NOMO-1 (cell line): ENCODE results near the gene SLC2A4RG.

Experiments used
- DNase-seq, 2 experiments: peaks; one replicate each; lab custom pipeline; 2025; ENCODE audit not compliant: unreplicated experiment in 2 of 2; lab: John Stamatoyannopoulos, UW

SLC2A4RG gene

DNA sequence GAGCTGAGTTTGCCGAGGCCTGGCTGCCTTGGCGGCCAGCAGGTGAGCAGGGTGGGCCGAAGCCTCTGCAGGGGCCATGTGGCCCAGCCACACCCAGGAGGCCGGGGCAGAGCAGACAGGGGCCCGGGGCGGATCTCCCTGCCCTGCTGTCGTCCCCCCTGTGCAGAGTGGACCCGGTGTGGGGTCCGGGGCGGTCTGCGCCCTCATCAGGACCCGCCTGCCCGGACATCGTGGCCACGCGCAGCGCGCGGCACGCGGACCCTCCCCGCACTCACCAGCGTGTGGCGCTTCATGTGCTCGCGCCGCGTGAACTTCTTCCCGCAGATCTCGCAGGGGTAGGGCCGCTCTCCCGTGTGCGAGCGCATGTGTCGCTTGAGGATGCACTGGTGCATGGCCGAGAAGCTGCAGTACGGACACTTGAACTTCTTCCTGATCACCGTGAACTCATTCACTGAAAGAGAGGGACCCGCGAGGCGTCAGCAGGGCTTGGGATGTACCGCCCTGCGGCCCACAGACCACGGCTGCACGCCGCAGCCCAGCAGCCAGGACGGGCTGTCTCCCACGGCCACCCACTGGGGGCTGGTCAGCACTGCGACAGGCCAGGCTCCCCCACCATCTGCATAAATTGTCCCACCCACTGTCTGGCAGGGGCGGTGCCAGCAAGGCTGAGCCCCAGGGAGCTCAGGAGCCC is 13.0 kb downstream of the SLC2A4RG start:
- DNase-seq: no peak

DNA sequence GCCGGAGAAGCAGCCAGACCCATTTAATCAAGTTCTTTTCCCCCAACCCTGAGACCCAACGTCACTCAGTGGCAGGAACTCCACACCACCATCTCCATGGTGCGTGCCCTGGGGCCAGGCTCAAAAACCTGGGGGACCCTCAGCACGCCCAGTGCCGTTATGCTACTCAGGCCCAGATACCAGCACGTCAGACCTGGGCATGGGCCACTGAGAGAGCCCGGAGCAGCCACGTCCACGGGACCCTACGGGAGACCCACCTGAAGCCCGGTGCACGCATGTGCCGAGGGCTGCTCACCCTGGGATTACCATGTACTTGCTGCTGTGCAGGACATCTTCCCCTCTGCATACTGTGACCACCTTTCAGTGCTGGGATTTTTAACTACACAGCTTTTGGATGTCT is 13.8 kb downstream of the SLC2A4RG start:
- DNase-seq: no peak

DNA sequence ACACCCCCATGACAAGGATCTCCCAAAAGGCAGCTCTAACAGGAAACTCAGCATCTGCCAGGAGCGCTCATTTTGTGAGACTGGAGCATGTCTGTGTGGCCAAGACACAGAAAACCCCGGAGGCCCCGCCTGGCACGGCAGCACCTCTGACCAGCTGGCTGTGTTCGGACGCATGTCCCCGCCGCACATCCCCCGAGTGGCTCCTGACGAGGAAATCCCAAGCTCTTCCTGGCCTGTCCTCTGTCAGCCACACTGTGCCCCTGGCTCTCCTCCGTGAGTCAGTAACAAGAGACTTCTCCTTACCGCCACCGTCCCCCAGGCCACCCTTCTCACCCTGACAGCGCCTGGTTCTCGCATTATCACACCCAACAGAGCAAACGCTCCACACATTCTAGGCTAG is 14.4 kb downstream of the SLC2A4RG start:
- no peak for DNase-seq

DNA sequence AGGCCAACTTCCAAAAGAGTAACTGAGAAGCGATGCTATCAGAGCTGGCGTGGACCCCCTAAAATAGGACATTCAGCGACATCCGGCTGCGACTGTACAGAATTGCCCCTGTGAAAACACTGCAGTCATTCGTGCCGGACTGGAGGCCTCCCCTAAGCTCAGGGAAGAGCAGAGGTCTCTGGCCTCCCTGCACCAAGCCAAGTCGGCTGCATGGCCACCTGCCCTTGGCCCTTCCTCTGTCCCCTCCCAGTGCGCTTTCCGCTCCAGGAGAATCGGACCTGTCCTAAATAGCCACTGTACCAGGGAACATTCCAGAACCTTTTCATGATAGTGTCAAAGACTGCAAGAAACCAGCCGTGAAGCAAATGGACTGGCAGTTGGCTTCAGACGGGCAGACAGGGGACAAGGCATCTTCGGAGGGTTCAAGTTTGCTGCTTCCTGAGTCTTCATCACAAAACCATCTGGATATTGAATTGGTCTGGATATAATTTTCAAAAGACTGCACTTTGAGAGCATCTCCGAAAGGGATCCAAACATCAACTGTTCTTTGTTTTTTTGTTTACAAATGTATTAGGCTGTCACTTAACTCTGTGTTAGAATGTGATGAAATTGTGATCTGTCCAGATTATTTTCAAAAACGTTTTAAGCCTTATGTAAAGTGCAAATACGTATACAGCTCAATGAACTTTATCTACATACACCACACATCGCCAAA is 16.5 kb downstream of the SLC2A4RG start:
- no peak for DNase-seq

DNA sequence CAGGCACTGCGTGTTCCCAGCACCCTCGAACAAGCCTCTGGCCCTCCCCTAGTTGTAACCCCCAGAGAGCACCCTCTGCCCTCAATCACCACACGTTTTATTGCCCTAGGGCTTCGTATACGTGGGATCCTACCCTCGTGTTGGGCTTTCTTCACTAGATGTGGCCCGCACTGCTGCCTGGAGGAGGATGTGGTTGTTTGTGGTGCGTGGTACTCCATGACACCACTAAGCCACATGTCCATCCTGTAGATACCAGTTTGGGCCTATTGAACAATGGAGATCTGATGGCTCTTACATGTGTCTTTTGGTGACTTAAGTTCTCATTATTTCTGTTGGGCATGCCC is 17.0 kb downstream of the SLC2A4RG start:
- DNase-seq: no peak

DNA sequence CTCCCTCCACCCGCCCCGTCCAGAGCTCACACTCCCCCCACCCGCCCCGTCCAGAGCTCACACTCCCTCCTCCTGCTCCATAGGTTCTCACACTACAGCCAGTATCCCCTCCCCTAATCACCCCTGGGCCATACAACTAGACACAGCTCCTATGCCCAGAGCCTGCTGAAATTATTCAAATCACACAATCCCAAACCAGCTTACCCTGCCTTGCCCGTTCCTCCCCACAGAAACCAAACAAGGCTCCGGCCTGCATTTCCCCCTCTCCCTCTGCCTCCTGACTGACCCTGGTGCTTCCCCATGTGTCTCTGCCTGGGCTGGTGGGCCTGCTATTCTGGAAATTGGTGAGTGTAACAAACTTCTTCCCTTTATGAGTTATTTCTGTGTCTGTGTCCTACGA is 18.6 kb downstream of the SLC2A4RG start:
- no peak for DNase-seq

DNA sequence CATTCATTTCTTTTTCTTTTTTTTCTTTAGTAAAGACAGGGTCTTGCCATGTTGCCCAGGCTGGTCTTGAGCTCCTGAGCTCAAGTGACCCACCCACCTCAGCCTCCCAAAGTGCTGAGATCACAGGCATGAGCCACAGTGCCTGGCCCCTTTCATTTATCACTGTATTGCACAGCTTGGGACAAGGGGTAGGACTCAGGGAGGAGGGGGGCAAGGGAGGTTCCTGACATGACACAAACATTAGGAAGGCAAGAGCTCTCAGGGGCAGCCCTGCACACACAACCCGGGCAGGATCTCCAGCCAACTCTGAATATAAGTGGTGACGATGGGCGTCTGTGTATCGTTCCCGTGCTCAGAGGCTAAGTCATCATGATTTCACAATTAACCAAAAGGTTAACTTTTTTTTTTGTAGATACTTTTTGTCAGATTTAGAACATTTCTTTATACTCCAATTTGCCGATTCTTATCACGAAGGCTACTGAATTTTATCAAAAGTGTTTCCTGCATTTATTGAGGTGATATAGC is 19.9 kb downstream of the SLC2A4RG start:
- DNase-seq: no peak

DNA sequence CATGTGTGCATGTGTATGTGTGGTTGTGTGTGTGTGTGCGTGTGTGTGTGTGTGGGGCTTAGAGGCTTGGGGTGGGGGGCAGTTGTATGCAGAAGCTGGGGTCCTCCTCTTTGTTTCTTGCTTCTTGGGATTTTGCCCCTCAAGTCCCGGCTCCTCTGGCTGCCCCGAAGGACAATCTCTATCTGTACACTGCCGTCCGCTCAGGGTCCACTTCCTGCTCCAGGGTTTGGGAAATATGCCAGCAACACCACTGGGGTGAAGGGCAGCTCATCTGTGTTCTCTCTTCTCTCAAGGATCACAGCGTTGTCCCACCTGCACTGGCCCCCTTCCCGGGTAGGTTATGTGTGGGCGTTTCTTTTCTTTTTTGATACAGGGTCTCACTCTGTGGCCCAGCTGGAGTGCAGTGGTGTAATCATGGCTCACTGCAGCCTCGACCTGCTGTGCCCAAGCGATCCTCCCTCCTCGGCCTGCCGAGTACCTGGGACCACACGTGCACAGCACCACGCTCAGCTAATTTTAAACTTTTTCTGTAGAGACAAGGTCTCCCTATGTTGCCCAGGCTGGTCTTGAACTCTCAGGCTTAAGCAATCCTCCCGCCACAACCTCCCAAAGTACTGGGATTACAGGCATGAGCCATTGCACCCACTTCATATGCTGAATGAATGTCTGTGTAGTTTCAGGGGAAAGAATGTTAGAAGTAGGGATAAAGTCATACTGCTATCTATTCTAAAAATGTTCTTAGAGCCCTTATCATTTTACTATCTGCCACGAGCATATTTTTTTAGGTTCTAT is 25.7 kb downstream of the SLC2A4RG start:
- DNase-seq: no peak

DNA sequence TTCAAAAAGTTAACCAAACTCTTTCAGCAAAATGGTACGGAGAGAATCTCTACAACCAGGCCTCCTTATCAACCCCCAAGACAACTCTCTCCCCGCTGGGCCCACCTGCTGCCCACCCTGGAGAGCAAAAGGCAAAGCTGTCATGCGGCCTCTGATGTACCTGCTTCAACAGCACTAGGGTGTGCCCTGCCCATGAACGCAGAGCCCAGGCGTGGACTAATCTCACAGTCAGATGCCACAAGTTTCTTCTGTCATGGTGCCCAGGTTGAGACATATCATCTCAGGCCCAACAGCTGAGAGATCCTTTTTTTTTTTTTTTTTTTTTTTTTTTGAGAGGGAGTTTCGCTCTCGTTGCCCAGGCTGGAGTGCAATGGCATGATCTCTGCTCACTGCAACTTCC is 26.3 kb downstream of the SLC2A4RG start:
- DNase-seq: no peak

DNA sequence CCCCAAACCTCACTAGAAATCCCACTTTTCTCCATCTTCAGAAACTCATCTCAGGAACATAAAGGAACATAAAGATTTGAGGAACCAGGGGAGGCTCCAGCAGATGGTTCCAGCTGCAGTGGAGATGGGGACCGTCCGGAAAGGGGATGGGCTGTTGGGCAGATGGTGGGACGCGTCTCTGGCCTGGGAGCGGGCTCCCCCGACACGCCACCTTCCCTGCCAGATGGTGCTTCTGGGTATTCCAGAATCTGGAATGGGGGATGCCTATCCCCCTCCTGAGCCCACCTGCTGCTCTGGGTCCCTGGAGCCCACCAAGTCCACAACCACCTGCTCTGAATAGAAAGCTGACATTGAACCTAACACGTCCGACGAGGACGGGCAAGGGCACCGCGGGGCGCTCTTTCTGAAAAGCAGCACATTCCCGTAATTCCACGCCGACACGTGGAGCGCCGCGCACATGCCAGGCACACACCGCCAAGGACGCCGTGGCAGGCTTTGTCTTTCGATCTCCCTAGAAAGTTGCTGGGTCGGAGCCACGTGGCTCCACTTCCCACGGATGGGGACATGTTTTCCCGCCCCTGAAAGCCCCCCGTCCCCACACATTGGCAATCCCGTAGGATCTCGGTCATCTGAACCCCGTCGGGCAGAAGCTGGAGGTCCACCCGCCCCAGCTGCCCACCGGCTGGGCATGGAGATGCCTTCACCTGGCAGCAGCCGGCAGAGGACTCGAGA is 27.3 kb downstream of the SLC2A4RG start:
- no peak for DNase-seq

DNA sequence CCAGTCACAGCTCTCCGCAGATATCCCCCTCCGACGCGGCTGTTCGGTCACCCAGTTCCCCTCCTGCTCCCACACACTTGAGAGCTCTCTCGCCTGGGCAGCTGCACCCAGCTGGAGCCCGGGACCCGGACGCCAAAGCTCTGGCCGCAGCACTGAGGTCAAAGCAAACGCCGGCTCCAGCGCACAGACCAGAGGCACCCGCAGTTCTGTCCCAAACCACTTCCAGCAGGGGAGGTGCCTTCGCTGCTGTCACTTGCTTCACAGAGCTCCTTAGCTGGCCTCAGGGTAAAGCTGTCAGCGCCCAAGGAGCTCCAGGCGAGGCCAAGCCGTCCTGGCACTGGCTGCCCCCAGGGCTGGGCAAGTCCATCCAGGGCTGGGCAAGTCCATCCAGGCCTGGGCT is 27.9 kb downstream of the SLC2A4RG start:
- no peak for DNase-seq

DNA sequence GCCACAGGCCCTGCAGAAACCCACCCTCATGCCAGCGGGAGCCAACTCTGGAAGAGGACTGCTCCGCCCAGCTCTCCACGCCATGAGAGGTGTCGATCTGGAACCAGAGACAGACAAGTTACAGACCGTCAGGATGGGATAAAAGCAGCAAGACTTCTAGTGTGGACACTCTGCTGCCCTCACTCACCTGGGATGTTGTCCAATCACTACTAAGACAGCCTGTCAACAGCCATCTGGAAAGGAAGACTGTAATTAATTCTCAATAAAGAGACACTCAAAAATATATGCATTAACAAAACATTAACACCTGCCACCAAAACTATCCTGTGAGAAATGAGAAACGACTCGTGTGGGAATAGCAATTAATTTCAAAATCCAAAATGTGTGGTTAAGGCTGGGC is 28.3 kb downstream of the SLC2A4RG start:
- no peak for DNase-seq

DNA sequence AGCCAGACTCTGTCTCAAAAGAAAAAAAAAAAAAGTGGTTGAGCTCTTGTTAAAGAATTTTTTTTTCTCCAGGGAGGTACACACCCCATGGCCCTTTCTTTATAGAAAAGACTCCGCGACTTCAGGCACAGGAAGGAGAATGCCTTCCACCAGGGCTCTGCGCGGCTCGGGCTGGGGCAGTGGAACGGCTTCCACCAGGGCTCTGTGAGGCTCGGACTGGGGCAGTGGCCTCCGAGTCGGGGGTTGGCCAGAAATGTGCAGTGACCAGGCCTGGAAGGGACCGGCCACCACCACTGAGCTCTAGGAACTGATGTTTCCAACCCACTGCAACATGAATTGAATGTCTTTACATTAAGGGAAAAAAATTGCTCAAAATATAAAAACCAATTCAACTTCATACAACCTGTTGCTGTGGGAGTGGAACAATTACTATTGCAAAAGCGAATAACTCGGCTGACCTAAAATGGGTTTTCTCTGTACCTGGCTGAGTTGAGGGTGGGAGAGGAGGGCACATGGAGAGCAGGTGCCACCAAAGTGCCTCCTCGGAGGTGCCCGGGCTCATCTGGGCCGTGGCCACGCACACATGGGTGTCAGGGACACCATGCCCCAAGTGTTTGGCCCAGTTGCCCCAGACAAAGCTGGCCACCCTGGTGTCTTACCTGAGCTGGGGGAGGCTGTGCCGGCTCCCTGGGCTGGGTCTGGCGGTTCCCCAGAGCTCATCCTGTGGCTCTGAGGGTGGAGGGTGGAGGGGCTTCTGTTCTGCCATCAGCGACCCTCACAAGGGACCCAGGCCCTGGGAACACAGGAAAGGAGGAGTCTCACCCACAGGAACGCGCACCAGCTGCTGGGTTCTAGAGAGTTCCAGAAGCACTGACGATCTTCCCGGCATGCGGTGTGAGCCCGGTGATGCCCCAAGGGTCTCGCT is 29.3 kb downstream of the SLC2A4RG start:
- DNase-seq: no peak

DNA sequence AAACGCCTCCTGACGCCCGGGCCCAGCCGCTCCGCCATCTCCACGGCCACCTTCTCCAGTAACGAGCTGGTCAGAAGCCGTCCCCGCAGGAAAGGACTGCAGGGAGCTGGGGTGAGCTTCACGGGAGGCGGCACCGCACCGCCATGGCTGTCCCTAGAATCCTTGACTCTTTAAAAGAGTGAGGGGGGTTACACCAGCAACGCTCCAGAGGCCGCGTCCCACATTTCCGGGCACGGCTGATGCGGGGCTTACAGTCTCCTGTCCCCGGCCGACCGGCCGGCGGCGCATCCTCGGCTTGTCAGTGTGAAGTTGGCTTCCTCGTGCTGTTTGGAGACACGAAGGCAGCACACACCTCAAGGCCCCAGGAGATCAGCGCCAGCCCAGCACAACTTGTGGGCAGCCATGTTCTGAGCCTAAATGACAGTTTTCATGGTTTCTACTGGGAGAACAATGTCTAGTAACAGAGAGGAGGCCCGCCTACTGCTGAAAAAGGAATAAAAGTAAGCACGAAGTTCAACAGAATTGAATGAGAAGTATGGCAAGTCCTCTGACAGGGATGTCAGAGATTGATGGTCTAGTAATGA is 30.4 kb downstream of the SLC2A4RG start:
- no peak for DNase-seq

DNA sequence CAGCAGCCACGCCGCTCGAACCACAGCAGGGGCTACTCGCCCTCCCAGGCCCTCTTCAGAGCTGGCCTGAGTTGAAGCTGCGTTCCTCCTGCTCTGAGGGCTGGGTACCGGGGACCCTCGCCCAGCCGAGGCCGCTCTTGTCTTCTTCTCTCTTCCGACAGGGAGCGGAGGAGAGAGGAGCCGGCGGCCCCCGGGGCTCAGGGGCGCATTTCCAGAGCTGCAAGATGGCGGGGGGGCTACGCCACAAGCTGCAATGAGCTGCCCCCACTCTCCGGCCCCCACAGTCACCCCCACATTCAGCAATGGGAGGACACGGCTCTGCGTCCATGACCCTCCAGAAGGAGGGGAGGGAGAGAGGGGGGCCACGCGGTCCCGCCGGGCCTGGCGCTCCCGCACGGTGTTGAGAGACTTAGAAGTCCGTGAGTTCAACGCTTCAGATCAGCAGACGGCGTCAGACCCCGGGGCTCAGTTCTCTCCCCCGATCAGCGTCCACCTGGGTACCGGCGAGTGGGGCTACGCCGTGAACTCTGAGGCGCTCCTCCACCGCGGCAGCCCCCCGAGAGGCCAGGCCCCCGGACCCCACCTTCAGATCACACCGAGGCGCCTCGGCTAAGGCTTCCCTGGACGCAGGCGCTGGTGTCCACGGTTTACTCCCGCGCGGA is 31.6 kb downstream of the SLC2A4RG start:
- no peak for DNase-seq

DNA sequence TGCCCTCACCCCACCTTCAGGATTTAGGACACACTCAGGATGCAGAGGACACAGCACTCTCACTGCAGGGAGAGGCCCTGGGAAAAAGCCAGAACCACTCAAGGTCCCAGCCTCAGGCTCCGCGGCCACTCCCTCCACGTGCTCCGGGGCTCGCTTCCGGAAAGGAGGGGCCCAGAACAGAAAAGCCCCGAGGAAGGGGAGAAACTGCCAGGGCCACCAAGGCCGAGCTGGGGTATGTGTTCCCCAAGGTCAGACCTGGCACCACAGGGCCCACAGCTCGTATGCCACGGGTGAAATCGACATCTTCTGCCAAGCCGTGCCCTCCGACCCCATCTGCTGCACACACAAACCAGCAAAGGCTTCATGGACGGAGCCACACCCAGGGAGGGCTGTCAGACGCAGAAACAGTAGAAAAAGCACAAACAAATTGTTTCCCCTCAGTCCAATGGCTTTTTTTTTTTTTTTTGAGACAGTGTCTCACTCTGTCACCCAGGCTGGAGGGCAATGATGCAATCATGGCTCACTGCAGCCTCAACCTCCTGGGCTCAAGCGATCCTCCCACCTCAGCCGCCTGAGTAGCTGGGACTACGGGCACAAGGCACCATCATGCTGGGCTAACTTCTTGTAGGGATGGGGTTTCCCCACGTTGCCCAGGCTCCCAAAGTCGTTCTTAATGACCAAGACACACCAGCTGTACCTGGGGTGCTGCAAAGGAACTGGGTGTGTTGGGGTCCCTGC is 33.4 kb downstream of the SLC2A4RG start:
- peak; percentile 7 to 27 for DNase-seq

DNA sequence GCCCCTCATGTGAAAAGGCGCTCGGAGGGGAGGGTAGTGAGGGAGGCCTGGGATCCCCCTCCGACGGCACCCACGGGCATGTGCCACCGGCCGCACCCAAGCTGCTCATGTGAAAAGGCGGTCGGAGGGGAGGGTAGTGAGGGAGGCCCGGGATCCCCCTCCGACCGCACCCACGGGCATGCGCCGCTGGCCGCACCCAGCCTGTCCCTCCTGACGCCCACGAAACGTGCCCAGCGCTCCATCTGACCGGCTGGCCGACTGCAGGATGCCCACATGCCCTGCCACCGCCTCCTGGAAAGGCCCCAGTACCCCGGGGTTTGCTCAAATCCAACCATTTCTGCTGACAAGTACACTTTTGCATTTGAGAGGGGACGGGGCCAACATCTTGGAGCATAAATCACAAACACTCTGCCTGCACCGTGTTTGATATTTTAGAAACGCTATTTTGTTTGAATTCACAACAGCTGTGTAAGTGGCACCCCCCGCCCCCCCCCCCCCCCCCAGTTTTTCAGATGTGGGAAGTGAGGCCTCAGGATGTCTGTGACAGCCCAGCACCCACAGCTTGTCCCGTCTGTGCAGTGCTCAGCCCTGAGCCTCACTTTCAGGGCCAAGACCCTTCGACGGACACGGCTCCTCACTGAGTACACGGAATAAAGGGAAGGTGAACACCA is 34.1 kb downstream of the SLC2A4RG start:
- DNase-seq: no peak

DNA sequence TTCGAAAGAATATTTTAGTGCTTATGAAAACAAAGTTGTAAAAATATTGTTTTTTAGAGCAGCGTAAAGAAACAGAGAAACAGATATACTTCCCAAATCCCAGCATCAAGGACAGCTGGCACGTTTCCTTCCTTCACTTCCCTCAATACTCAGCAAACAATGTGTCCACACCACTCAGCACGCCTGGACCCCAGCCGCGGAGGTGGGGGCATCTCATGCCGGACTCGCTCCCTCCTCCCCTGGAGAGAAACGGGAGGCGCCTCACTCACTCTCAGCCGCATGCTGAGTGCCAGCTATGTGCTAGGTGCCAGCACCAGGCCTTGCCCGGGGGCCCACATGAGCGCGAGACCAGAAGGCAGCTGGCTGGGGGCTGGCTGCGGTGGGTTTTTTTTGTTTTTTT is 34.7 kb downstream of the SLC2A4RG start:
- DNase-seq: no peak
